Measurements from ENCODE around the gene B4GALT3. TPM values are rescaled to one million over a fixed set of nuclear protein-coding genes. Genes with fewer than 3 reads are reported as not detected.

B4GALT3 gene
- total and polyA plus RNA-seq, 2 experiments from 2014 or later: 36.9 to 44.7 TPM

DNA sequence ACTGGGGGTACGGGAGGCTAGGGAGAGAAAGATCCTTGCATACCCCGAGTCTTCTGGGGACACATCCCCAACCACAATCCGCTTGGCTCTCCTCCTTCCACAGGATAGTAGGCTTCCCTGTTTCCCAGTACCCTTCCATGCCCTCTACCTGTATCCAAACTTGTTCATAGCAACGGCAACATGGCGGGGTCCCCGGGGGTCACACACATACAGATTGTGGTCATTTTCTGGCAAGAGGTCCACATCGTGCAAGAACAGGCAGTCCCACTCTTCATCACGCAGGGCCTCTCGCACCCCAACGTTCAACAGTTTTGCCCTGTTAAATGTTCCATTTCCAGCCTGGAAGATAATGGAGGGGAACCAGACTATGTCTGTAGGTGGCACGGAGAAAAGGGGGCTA, 3.6 kb downstream of the B4GALT3 start:
- H3K4me3 ChIP-seq: no peak overlapping the region
- H3K4me1 ChIP-seq (ENCODE audit: low read depth): no peaks in the 10 kb centered on the region
- TF ChIP-seq, protein P1, sequence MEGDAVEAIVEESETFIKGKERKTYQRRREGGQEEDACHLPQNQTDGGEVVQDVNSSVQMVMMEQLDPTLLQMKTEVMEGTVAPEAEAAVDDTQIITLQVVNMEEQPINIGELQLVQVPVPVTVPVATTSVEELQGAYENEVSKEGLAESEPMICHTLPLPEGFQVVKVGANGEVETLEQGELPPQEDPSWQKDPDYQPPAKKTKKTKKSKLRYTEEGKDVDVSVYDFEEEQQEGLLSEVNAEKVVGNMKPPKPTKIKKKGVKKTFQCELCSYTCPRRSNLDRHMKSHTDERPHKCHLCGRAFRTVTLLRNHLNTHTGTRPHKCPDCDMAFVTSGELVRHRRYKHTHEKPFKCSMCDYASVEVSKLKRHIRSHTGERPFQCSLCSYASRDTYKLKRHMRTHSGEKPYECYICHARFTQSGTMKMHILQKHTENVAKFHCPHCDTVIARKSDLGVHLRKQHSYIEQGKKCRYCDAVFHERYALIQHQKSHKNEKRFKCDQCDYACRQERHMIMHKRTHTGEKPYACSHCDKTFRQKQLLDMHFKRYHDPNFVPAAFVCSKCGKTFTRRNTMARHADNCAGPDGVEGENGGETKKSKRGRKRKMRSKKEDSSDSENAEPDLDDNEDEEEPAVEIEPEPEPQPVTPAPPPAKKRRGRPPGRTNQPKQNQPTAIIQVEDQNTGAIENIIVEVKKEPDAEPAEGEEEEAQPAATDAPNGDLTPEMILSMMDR (IDR thresholded peaks at IDR 0.05; ENCODE audit: low read depth, low read length): no peak
- H3K9me3 ChIP-seq (ENCODE audit: low read depth): no peaks in the 10 kb centered on the region
- DNase-seq (ENCODE audit: low read depth in 1 of 2, low spot score in 1 of 2): no peak
- H3K27ac ChIP-seq: no peak overlapping the region
- H3K27me3 ChIP-seq: no peaks in the 10 kb centered on the region
- peaks cover 37% of the 10 kb centered on the region for H3K36me3 ChIP-seq

DNA sequence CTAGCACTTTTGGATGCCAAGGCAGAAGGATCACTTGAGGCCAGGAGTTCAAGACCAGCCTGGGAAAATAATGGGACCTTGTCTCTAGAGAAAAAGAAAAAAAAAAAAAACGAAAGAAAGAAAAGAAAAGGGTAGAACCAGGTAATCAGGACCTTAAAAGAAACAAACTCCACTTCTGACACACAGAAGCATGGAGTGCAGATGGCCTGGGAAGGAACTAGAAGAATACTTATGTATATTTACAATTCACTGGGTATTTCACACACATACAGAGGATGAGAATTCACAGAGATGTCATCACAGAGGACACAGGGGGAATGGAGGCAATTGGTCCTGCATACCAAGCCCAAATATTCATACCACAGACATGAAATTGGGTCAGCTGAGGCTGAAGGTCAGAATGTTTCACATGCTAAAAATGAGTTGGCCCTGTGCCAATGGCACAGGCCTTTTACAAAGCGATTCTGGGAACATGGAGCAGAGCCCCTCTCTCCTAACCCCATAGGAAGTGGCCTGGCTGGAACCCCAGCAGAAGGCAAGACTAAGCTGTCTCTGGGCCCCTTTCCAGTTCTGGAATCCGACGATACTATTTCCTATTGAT, 4.4 kb downstream of the B4GALT3 start:
- H3K4me1 ChIP-seq (ENCODE audit: low read depth): no peaks in the 10 kb centered on the region
- peak in 1 of 2 donors; percentile 91 for DNase-seq (ENCODE audit: low read depth in 1 of 2, low spot score in 1 of 2)
- H3K36me3 ChIP-seq: peaks cover 37% of the 10 kb centered on the region
- H3K27ac ChIP-seq: no peak overlapping the region
- no peaks in the 10 kb centered on the region for H3K27me3 ChIP-seq
- no peak overlapping the region for H3K4me3 ChIP-seq
- TF ChIP-seq, protein P1 (IDR thresholded peaks at IDR 0.05; ENCODE audit: low read depth, low read length): no peak
- H3K9me3 ChIP-seq (ENCODE audit: low read depth): no peaks in the 10 kb centered on the region

DNA sequence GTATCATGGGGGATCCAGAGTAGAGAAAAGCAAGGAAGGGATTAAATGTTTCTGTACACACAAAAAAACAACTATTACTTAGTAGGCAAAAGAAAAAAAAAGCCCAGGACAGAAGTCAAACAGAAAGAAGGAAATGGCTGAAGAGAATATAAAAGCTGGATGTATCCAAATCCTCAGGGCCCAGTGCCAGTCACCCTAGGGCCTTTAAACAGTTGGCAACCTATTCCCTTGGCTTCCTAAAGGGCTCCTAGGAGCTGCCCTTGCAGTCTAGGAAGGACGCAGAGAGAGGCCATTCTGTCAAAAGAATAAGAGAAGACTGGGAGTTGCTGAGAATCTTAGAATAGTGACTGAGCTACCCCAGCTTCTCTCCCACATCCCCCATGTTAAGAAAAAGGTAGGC, 5.0 kb downstream of the B4GALT3 start:
- Histone ChIP-seq H3K27ac (no peak overlapping the region), H3K9me3 (ENCODE audit: low read depth) (no peaks in the 10 kb centered on the region), H3K4me1 (ENCODE audit: low read depth) (no peaks in the 10 kb centered on the region), H3K36me3 (peaks cover 37% of the 10 kb centered on the region), H3K27me3 (no peaks in the 10 kb centered on the region), H3K4me3 (no peak overlapping the region)
- TF ChIP-seq, protein P1 (IDR thresholded peaks at IDR 0.05; ENCODE audit: low read depth, low read length): no peak
- no peak for DNase-seq (ENCODE audit: low read depth in 1 of 2, low spot score in 1 of 2)

DNA sequence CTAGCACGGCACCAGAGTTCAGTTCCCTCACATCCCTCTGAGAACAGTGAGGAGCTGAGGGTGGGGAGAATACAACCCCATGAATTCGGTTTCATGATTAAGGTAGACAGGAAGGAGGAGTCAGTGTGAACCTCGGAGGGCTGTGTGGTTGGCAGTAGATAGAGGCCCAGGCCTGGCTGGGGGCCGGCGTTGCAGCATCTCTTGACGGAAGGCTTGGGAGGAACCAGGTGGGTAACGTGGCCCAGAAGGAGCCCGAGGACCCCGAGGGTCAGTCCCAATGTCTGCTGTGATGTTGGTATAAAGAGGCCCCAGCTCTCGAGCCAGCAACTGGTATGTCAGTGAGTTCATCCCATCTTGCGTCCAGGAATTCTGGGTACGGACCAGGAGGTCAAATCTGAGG, 5.6 kb downstream of the B4GALT3 start:
- H3K4me3 ChIP-seq: no peak overlapping the region
- H3K27ac ChIP-seq: no peak overlapping the region
- no peaks in the 10 kb centered on the region for H3K9me3 ChIP-seq (ENCODE audit: low read depth)
- peaks cover 37% of the 10 kb centered on the region for H3K36me3 ChIP-seq
- TF ChIP-seq, protein P1 (IDR thresholded peaks at IDR 0.05; ENCODE audit: low read depth, low read length): no peak
- no peaks in the 10 kb centered on the region for H3K4me1 ChIP-seq (ENCODE audit: low read depth)
- no peaks in the 10 kb centered on the region for H3K27me3 ChIP-seq
- no peak for DNase-seq (ENCODE audit: low read depth in 1 of 2, low spot score in 1 of 2)

DNA sequence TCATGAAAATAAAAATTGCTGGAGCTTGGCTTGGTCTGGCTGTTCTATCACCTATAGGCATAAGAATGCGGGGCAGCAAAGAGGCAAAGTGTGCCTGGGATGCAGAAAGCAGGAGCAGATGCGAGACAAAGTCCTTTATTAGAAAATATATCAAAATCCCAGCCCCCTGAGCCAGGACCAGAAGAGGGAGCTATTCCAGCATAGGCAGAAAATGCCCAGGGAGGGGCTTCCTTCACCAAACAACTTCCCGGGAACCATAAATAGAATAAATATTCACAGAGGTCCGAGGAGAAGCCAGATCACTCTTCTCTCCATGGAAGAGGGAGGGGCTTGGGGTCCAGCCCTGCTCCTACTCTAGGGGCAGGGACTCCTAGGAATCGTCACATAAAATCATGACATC, 6.1 kb downstream of the B4GALT3 start:
- no peaks in the 10 kb centered on the region for H3K9me3 ChIP-seq (ENCODE audit: low read depth)
- H3K4me3 ChIP-seq: no peak overlapping the region
- no peaks in the 10 kb centered on the region for H3K4me1 ChIP-seq (ENCODE audit: low read depth)
- peaks cover 37% of the 10 kb centered on the region for H3K36me3 ChIP-seq
- no peak for DNase-seq (ENCODE audit: low read depth in 1 of 2, low spot score in 1 of 2)
- TF ChIP-seq, protein P1 (IDR thresholded peaks at IDR 0.05; ENCODE audit: low read depth, low read length): peak; percentile 15
- H3K27ac ChIP-seq: no peak overlapping the region
- H3K27me3 ChIP-seq: no peaks in the 10 kb centered on the region
